Tongue (tissue), 2 donors: ENCODE data around the gene FAM156B. TPM values are rescaled to one million over a fixed set of nuclear protein-coding genes. Genes with fewer than 3 reads are reported as not detected.
"Not testable (repeated sequence)": the region's sequence is repeated elsewhere in the genome, so short reads cannot be mapped to it uniquely, and the experiment has no call there.

Experiments
- DNase-seq: peaks from one replicate; pipeline ENCODE4 v3.0.0-alpha.2; 2015
- total RNA-seq: library from RNA; depleted of rRNA; stranded (reverse); fragments of >200 nt; gene quantifications from one replicate; pipeline ENCODE4 v1.2.3, GENCODE V29; 2014

FAM156B gene, protein sequence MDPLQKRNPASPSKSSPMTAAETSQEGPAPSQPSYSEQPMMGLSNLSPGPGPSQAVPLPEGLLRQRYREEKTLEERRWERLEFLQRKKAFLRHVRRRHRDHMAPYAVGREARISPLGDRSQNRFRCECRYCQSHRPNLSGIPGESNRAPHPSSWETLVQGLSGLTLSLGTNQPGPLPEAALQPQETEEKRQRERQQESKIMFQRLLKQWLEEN
- 19.4 TPM for total RNA-seq

DNA sequence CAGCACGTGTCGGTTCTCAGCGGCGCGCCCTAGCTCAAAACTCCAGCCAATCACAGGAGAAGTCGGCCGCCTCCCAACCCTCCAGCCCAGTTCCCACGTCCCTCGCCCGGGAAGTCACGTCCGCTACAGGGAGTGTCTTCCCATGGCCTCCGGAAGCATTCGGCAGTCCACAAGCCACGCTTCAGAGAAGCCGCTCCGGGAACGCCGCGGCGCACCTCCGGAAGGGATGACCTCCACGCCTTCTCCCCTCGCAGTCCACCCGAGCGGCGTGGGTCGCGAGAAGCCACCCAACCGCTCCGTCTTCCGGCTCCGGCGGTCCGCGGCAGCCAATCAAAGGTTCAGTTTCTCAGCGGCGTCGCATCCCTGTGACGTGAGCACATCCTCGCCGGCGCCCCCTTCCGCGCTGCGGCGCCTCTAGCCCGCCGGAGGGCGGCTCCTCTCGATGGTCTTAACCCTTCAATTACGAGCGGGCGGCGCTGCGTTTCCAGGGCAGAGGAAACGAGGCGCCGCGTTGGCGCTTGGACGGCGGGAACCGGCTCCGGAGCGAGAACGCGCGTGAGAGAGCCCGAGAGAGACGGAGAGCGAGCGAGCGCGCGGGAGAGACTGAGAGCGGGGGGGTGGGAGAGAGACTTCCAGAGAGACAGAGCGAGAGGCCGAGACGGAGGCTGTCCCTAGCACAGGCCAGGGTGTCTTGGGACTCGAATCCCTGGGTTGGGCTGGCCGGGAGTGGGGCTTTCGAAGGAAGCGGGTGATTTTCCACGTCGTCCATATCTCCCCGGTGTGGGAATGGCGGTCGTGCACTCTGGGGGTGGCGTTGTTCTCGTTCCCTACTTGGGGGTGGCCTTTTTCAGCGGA is at the start of gene FAM156B:
Gene FAM156B (plus strand): TSS at position 476 of the 855 bp plus-strand sequence. CDS start 9,896 bp downstream, outside the sequence.
- DNase-seq, result not testable (repeated sequence)

DNA sequence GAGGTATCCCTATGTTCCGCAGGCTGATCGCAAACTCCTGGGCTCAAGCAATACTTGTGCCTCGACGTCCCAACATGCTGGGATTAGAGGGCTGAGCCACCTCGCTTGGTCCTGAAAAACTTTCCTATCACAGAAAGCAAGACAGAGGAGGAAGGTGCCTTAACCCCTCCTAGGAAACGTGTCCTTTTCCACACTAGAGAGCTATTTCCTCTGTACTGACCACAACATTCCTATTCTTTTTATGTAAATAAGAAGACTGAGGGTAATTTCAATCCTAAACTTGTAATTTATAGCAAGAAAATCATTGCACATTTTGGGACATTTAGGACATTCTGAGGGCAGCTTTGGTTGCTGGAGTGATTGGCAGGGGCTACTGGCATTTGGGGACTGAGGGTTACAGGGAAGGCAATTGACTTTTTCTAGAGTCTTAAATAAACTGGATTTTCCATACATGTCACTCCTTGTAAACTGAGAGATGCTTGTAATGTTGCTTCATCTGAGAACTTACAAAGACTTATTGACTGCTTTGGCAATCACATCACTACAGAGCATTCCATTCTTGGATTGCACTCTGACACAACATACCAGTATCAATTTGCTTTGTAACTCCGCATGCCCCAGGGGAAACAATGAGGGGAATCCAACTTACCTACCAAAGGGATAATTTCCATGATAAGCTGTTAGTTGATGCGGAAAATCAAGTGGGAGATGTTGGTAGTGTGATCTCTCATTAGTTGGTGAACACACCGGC is 44.8 kb upstream of the FAM156B start:
- no peak for DNase-seq

DNA sequence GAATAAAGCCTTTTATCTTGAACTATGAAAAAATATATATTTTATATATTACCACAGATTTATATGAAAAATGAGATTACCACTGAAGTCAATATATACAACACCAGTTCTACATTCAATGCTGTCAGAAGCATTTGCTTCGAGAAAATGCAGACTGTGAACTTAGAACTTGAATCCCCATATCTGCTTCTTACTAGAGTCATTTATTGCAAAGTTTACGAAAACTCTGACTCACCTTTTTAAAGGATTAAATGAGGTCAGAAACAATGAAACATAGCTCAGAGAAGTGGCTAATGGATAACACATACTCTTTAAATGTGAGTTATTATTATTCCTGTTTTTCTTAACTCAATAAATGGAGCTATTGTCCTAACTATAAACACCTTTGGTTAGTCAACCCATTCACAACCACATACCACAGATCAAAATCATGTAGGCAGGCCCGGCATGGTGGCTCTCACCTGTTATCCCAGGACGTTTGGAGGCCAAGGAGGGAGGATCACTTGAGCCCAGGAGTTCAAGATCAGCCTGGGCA is 40.1 kb upstream of the FAM156B start:
- not testable (repeated sequence) for DNase-seq

DNA sequence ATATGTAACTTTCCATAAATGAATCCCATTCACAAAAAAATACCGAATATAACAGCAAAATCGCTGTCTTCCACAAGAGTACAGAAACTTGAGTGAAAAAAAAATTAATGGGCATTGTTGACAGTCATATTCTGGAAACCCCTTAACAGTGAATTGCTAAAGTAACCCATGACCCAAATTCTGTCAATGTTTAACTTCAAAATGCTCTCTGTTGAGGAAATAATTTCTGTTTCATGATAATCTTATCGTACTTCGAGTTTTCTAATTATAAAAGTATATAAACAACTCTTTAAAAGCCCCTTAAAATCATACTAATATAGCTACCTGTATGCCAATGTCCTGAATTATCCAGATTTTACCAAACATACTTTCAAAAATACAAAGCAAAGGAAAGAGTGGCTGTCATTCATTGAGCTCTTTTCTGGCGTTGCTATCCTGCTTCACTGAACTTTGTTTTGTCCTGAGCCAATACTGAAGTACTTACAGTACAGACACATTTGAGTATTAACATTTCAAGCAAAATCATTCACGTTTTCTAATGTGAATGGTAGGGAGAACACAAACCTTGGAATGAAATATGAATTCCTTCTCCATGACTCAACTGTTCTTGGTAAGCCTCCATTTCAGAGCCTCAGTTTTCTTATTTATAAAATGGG is 31.7 kb upstream of the FAM156B start:
- DNase-seq, result no peak

DNA sequence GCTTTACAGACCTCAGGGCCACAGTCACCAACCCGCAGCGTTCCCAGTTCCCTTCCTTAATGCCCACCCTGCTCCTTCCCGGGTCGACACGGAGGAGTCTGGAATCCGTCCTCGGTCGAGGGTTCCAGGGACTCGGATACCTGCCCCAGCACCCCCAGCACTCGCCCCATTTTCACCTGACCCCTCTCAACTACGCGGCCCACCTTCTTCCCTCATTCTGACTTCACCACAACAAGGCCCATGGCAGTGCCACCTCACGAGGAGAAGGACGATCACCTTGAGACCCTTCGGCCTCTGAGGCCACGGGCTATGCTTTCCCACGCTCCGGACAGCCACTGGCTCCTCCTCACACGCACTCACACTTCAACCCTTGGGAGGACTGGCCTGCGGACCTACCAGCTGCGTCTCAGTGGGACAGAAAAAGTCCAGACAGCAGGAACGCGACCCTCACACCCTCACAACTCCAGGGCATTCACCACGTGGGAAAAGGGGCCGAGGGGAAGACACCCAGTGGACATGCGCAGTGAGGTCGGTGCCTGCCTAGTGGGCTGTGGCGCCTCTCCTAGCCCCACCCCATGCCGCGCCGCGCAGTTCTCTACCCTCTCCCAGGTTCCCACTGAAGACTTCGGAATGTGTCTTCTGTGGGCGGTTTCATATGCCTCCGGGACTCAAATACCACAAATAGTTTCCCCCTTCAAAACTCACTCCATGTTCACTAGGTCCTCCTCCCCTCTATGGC is 29.4 kb upstream of the FAM156B start, which contains the start of gene XAGE3:
Gene XAGE3 (minus strand): TSS at position 474 of the 739 bp plus-strand sequence. CDS start 950 bp downstream, outside the sequence.
- DNase-seq, result no peak

DNA sequence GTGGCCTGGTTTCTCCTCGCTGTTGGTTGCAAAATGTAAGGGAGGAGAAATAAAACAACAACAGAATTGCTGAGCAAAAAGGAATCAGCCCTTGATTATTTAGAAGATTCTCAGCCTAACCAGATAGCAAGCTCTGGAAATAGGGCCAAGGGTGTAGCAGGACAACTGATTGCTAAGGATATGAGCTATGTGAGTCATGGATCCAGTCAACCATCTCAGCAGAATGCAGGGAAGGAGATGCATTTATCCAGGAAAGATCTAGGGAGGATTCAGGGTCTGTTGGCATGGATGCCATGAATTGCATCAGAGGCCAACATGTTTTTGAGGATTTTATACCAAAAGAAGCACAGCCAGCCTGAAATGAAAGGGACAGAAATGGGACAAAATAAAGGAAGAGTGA is 27.1 kb upstream of the FAM156B start:
- no peak for DNase-seq

DNA sequence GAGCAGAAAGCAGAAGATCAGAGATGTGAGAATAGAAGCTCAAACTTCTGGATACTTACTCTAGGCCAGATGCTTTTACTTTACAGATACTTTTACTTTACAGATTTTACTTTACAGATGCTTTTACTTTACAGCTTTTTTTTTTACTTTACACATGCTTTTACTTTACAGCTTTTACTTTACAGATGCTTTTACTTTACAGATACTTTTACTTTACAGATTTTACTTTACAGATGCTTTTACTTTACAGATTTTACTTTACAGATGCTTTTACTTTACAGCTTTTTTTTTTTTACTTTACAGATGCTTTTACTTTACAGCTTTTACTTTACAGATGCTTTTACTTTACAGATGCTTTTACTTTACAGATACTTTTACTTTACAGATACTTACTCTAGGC is 23.3 kb upstream of the FAM156B start:
- not testable (repeated sequence) for DNase-seq

DNA sequence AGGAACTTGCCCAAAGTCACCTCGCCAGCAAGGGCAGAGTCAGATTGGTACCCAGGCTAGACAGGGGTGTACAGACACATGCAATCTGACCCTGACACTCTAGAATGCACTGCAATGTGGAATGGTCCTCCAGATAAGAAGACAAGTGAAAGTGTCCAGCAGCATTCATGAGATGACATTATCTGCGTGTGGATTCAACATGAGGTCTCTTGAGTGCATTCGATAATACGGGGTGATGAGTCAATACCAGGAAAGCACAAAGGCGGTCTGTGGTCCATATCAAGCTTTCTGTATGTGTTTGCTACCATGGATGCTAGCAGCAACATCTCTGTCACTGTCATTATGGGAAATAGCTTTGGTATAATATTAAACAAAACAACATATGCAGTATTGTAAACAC is 22.5 kb upstream of the FAM156B start:
- DNase-seq, result no peak

DNA sequence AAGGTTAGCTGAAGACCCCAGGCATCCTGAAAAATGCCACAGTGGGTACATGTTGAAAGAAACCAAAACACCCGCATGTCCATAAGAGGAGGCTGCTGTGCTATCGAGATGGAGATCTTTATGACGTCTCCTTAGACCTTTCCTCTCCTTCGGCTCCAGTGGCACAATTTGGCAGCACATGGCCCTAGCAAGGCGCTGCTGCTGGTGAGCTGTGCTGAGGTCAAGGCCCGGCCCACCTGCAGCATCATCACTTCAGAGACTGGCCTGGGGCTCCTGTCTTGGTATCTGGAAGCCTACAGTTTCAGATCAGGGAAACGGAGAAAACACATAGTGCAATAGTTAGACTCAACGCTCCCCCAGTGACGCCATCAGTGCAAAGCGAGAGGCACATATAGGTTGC is 21.7 kb upstream of the FAM156B start:
- not testable (repeated sequence) for DNase-seq

DNA sequence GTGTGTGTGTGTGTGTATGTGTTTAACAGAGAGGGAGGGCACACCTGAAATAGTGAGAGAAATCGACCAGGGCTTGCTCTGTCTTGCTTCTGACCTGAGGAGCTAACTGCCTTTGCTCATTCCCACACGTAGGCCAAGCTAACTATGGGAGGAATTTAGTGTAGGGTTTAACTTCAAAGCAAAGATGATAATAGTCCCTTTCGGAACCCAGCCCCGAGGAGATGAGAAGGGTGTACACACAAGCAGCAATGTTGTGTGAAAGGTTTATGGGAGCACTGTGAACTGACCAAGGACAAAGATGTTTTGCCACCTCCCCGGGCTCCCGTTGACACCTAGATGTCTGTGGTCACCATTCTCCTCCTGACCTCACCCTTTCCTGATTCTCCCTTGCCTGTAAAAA is 20.7 kb upstream of the FAM156B start:
- DNase-seq, result not testable (repeated sequence)

DNA sequence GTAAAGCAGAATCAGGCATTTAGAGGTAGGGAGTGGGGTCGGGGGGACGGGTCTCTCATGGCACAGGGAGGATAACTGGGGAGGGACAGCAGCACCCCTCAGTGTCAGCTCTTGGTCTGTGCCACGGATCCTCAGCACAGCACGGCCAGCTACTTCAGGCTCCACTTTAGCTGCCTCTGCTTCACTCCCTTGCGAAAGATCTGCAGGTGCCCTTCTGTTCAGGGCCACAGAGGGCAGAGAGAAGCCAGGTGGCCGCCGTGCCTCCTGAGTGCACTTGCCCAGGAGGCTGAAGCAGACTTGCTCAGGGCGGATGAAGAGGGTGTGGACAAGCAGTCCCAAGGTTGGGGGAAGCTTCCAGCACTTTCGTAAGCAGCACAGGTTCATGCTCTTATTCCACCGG is 9.7 kb upstream of the FAM156B start:
- DNase-seq, result not testable (repeated sequence)

DNA sequence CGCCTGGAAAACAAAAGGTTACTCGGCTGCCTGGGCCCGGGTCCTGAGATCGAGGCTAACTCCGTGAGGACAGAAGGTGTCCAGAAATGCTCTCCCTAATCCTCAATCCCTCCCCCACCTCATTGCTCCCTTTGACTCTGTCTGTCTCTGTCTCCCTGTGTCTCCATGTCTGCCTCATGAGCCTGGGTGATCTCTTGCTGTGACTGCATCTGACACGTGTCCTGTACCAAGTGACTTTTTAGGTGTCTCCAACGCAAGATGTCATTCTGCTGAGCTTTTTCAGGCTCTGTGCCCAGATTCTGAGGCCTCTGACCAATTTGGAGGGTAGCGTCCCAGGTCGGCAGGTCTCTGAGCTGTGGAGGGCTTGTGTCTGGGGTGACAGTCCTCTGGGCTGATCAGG is 9.0 kb upstream of the FAM156B start:
- DNase-seq, result not testable (repeated sequence)

DNA sequence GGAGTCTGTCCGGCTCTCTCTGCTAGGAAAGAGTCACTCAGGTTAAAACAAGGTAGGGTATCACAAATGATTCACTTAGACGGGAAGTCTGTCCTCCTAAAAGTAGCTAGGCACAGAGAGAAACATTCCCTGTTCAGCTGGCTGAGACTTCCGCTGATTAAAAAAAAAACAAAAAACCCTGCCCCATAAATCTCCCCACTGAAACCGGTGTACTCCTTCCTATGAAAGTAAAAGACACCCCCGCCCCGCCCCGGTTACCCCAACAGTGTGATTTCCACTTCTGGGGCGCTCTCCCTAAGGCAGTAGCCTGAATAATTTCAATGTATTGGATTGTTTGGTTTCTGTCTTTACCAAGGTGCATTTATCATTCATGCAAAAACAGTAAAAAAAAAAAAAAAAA is 692 bp upstream of the FAM156B start:
- not testable (repeated sequence) for DNase-seq

DNA sequence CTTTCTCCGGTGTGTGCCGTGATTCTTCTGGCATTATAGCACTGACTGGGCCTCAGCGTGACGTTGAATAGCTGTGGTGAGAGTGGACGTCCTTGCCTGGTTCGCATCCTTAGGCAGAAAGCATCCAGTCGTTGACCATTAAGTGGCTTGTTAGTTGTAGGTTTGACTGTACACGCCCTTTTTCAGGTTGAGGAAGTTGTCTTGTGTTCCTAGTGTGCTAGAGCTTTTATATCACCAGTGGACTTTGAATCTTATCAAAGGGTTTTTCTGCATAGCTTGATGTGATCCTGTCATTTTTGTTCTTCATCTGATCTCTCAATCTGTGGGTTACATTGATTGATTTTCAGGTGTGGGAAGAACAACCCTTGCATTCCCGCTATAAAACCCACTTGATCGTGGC is 8.4 kb downstream of the FAM156B start:
- DNase-seq, result not testable (repeated sequence)

DNA sequence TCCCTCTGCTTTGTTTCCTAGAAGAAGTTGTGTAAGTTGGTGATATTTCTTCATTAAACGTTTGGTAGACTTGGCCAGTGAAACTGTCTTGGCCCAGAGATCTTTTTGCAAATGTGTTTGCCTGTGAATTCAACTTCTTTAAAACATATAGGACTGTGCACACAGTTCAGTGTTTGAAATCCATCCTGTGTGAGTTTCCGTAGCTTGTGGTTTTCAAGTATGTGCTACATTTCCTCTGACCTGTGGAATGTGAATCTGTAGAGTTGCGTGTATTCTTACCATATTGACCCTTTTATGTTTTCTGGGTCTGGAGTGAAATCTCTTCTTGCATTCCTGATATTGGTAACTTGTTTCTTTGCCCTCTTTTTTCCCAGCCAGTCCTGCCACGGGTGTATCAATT is 8.9 kb downstream of the FAM156B start:
- DNase-seq, result not testable (repeated sequence)

DNA sequence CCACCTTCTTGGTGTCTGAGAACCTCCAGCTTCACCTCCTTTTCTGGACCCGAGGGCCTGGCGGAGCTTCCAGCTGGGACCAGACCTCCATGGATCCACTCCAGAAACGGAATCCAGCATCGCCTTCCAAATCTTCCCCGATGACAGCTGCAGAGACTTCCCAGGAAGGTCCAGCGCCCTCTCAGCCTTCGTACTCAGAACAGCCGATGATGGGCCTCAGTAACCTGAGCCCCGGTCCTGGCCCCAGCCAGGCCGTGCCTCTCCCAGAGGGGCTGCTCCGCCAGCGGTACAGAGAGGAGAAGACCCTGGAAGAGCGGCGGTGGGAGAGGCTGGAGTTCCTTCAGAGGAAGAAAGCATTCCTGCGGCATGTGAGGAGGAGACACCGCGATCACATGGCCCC is 10.0 kb downstream of the FAM156B start:
- DNase-seq, result not testable (repeated sequence)

DNA sequence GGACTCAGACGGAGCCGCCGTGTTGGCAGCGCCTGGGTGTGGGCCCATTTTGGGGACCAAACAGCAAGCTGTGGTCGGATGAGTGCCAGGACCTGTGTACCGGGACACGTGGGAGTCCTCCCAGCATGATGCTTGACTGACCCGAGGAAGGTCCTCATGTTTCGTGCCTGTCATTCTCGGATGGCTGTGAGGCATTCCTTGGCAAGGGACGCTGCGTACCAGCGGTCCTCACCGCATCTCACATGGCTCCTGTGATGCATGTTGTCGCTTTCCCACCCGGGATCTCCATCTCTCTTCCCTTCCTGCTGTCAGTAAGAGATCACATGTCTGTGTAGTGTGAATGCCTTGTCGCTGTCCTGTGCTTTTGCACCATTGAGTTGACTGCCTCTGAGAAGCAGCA is 10.8 kb downstream of the FAM156B start:
- DNase-seq, result not testable (repeated sequence)

DNA sequence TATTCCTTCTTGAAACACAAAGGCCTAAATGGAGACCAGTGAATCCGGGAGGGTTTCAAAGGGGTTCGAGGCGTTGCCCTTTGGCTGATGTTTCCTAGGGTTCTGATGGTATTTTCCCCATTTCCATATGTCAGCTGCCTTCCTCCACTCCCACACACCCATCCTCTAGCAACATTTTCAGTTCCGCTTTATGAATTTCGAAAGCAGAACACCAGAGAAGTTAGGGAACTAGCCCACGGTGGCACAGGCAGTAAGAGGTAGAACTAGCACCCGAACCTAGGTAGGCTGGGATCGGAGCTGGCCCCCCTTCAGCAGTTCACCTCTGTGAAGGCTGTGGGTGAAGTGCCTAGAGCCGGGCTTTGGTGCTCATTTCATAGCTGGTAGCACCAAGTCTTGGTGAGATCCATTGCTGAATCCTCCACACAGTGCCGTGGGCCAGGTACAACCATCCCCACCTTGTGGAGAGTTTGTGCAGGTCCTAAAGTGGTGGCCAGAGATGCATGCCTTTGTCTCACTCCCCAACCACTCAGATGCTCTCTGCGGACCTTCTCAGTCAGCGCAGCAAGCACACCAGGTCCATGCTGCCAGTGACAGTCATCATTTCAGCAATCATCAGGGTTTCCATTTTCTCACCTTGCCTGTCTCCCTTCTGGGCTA is 12.3 kb downstream of the FAM156B start:
- DNase-seq, result not testable (repeated sequence)

DNA sequence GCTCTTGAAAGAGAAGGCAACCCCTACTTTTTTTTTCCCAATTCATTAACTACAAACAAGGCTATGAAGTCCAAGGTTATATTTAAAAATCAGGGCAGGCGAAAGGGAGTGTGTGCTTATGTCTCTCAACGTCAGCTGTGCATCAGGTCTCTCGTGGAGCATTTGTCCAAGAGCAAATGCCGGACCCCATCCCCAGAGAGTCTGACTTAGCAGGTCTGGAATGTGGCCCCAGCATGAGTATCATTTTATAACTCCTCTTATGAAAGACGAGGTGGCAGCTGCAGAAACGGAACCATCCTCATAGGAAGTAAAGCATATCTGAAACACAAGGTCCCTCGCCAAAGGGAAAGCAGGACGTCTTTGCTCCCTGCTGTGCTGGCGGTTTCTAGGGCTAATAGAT is 16.6 kb downstream of the FAM156B start:
- not testable (repeated sequence) for DNase-seq

DNA sequence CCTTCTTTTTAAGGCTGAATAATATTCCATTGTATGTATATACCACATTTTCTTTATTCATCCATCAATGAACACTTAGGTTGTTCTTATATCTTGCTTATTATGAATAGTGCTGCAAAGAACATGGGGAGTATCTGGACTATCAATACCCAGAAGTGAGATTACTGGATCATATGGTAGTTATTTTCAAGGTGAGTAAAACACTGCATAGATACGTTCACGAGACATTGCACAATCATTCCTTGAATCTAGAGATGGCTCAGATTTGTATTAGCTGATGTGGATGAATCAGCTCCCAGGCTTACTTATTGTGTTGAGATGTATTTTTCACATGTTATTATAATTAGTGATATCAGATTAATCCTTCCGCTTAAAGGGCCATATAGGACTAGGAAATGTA is 17.6 kb downstream of the FAM156B start:
- DNase-seq, result not testable (repeated sequence)
